Mesenchymal stem cell (in vitro differentiated cells and primary cell): Measurements from ENCODE around the gene CAPN2.

Experiments
- DNase-seq: peaks from one replicate; pipeline ENCODE4 v3.0.0-alpha.2; 2013
- H2AFZ ChIP-seq: one replicate; pipeline ENCODE4 v1.6.1; 2013; ENCODE audit warnings: low read depth, mild to moderate bottlenecking, control low read depth, inconsistent platforms, low read length, moderate library complexity
- H2AK5ac ChIP-seq: 2 replicates; pipeline ENCODE4 v1.6.1; 2013; ENCODE audit warnings: low read length, moderate library complexity, mild to moderate bottlenecking, inconsistent platforms; ENCODE audit not compliant: severe bottlenecking
- H2BK120ac ChIP-seq: one replicate; pipeline ENCODE4 v1.6.1; 2013; ENCODE audit warnings: low read depth, mild to moderate bottlenecking, inconsistent platforms, low read length, moderate library complexity
- H2BK12ac ChIP-seq, 2 experiments: one replicate each; pipeline ENCODE4 v1.6.1; 2013; ENCODE audit warnings: inconsistent platforms in 2 of 2, low read length in 2 of 2, mild to moderate bottlenecking in 2 of 2, moderate library complexity in 2 of 2, control low read depth in 1 of 2
- H2BK15ac ChIP-seq: one replicate; pipeline ENCODE4 v1.6.1; 2013; ENCODE audit warnings: mild to moderate bottlenecking, low read depth, inconsistent platforms; ENCODE audit not compliant: poor library complexity, severe bottlenecking
- H2BK5ac ChIP-seq: 2 replicates; pipeline ENCODE4 v1.6.1; 2013; ENCODE audit warnings: low read depth, mild to moderate bottlenecking, low read length, control low read depth, inconsistent platforms; ENCODE audit not compliant: poor library complexity, severe bottlenecking
- H3K14ac ChIP-seq, 2 experiments: one replicate each; pipeline ENCODE4 v1.6.1; 2013; ENCODE audit warnings: inconsistent platforms in 2 of 2, low read length in 2 of 2, control low read depth in 1 of 2, mild to moderate bottlenecking in 1 of 2, moderate library complexity in 1 of 2
- H3K18ac ChIP-seq, 2 experiments: one replicate each; pipeline ENCODE4 v1.6.1; 2013; ENCODE audit warnings: inconsistent platforms in 2 of 2, low read length in 2 of 2, control low read depth in 1 of 2, low read depth in 1 of 2, mild to moderate bottlenecking in 1 of 2
- H3K23ac ChIP-seq, 2 experiments: one replicate each; pipeline ENCODE4 v1.6.1; 2013; ENCODE audit warnings: inconsistent platforms in 2 of 2, low read length in 2 of 2, mild to moderate bottlenecking in 2 of 2, moderate library complexity in 2 of 2, control low read depth in 1 of 2
- H3K27ac ChIP-seq: 2 replicates; pipeline ENCODE4 v1.5.1; 2013; ENCODE audit warnings: mild to moderate bottlenecking, moderate library complexity, low read length, control low read depth, inconsistent platforms; ENCODE audit not compliant: poor library complexity, severe bottlenecking
- H3K27me3 ChIP-seq, 2 experiments: 2 replicates each; pipeline versions ENCODE4 v1.6.1 to v1.7.0; 2013; ENCODE audit warnings: low read length in 2 of 2, mild to moderate bottlenecking in 2 of 2, moderate library complexity in 2 of 2, control low read depth in 1 of 2, inconsistent platforms in 1 of 2; ENCODE audit not compliant: control insufficient read depth in 1 of 2, insufficient read depth in 1 of 2
- H3K36me3 ChIP-seq, 2 experiments: 2 replicates each; pipeline versions ENCODE4 v1.6.1 to v1.7.0; 2013; ENCODE audit warnings: low read length in 2 of 2, control low read depth in 1 of 2, inconsistent platforms in 1 of 2, low read depth in 1 of 2, mild to moderate bottlenecking in 1 of 2; ENCODE audit not compliant: insufficient read depth in 2 of 2, control insufficient read depth in 1 of 2
- H3K4ac ChIP-seq, 2 experiments: one replicate each; pipeline ENCODE4 v1.6.1; 2013; ENCODE audit warnings: inconsistent platforms in 2 of 2, low read length in 2 of 2, mild to moderate bottlenecking in 2 of 2, moderate library complexity in 2 of 2, control low read depth in 1 of 2, low read depth in 1 of 2
- H3K4me1 ChIP-seq: 2 replicates; pipeline ENCODE4 v1.6.1; 2013; ENCODE audit warnings: low read depth, low read length, control low read depth; ENCODE audit not compliant: control insufficient read depth, insufficient read depth
- H3K4me2 ChIP-seq: 2 replicates; pipeline ENCODE4 v1.6.1; 2013; ENCODE audit warnings: low read length, mild to moderate bottlenecking, inconsistent platforms; ENCODE audit not compliant: poor library complexity, severe bottlenecking
- H3K4me3 ChIP-seq, 2 experiments: 2 replicates each; pipeline versions ENCODE4 v1.5.1 to v1.7.0; 2013; ENCODE audit warnings: low read length in 2 of 2, mild to moderate bottlenecking in 2 of 2, control low read depth in 1 of 2, low read depth in 1 of 2; ENCODE audit not compliant: insufficient read depth in 1 of 2
- H3K79me1 ChIP-seq: replicated peaks from 2 replicates; pipeline ENCODE4 v1.6.1; 2013; ENCODE audit warnings: mild to moderate bottlenecking, control low read depth, low read length, inconsistent platforms; ENCODE audit not compliant: poor library complexity, severe bottlenecking
- H3K9ac ChIP-seq: 2 replicates; pipeline ENCODE4 v1.7.0; 2013; ENCODE audit warnings: mild to moderate bottlenecking, low read length, moderate library complexity
- H3K9me3 ChIP-seq: 2 replicates; pipeline ENCODE4 v1.7.0; 2013; ENCODE audit warnings: mild to moderate bottlenecking, low read length; ENCODE audit not compliant: control insufficient read depth
- H4K8ac ChIP-seq: one replicate; pipeline ENCODE4 v1.6.1; 2013; ENCODE audit warnings: inconsistent platforms, mild to moderate bottlenecking, low read length, moderate library complexity
- H4K91ac ChIP-seq: one replicate; pipeline ENCODE4 v1.6.1; 2013; ENCODE audit warnings: mild to moderate bottlenecking, low read length, inconsistent platforms
- WGBS: methylation state at CpG from one replicate; pipeline ENCODE4 v1.1.7; 2013; ENCODE audit warnings: mixed read lengths; 5-methylcytosine and 5-hydroxymethylcytosine counted together

CAPN2 gene

GRCh38 chr1:223702735-223703667 is 9.3 kb upstream of the CAPN2 start:
- Histone ChIP-seq H2BK5ac (peak overlapping the region; percentile 91), H4K8ac (peak overlapping the region; percentile 71), H3K9me3 (no peaks in the 10 kb centered on the region), H3K4me2 (peak overlapping the region; percentile 51), H3K27ac (peak overlapping the region; percentile 91), H3K4ac (peak overlapping the region; percentile 53 to 76), H3K23ac (peak overlapping the region in 1 of 2 experiments; percentile 84), H3K79me1 (peaks cover 2% of the 10 kb centered on the region), H2AFZ (no peak overlapping the region), H3K4me3 (peak overlapping the region in 1 of 2 experiments; percentile 47), H3K4me1 (peaks cover 37% of the 10 kb centered on the region), H3K9ac (peak overlapping the region; percentile 79), H4K91ac (peak overlapping the region; percentile 43), H2BK12ac (peak overlapping the region; percentile 18 to 87), H3K18ac (peak overlapping the region; percentile 61 to 91), H2BK15ac (no peak overlapping the region), H3K36me3 (no peaks in the 10 kb centered on the region), H3K27me3 (no peaks in the 10 kb centered on the region), H3K14ac (peak overlapping the region in 1 of 2 experiments; percentile 69), H2BK120ac (peak overlapping the region; percentile 80), H2AK5ac (peak overlapping the region; percentile 97)
- 55% methylated on average over 4 of the region's 4 CpGs for WGBS
- peak; percentile 91 for DNase-seq

DNA sequence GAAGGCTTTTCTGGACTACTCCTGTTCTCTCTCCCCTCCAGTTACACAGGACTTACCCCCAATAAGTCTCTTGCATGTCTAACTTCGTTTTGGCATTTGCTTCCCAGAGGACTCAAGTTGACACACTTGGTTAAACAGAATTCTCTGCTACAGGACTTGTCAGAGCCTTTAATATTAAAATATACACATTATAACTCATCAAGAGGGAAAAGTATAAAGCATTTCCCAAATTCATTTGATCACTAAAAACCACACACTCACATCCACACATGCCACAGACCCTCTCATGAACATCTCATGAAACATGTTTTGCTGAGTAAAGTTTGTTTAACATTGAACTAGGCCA is 8.7 kb upstream of the CAPN2 start:
- H3K18ac ChIP-seq: peak overlapping the region; percentile 61 to 91
- peak overlapping the region; percentile 43 for H4K91ac ChIP-seq
- peaks cover 2% of the 10 kb centered on the region for H3K79me1 ChIP-seq
- no peak overlapping the region for H2AFZ ChIP-seq
- peak overlapping the region in 1 of 2 experiments; percentile 76 for H3K4ac ChIP-seq
- H2BK120ac ChIP-seq: no peak overlapping the region
- no peak overlapping the region for H3K23ac ChIP-seq
- no peaks in the 10 kb centered on the region for H3K27me3 ChIP-seq
- H4K8ac ChIP-seq: no peak overlapping the region
- peak overlapping the region; percentile 97 for H2AK5ac ChIP-seq
- no peak for DNase-seq
- 74% methylated on average over 1 of the region's 1 CpG for WGBS
- peak overlapping the region; percentile 59 for H3K27ac ChIP-seq
- no peak overlapping the region for H3K4me2 ChIP-seq
- H2BK12ac ChIP-seq: peak overlapping the region; percentile 80 to 87
- H3K14ac ChIP-seq: no peak overlapping the region
- H3K9me3 ChIP-seq: no peaks in the 10 kb centered on the region
- peak overlapping the region; percentile 79 for H3K9ac ChIP-seq
- H3K4me1 ChIP-seq: peaks cover 40% of the 10 kb centered on the region
- no peak overlapping the region for H2BK15ac ChIP-seq
- H3K4me3 ChIP-seq: no peak overlapping the region
- no peaks in the 10 kb centered on the region for H3K36me3 ChIP-seq
- no peak overlapping the region for H2BK5ac ChIP-seq

- Histone ChIP-seq H4K8ac (peak overlapping the region; percentile 71), H3K9me3 (no peaks in the 10 kb centered on the region)
Observed at GRCh38 chr1:223704921-223705878, 7.1 kb upstream of the CAPN2 start.

More at GRCh38 chr1:223704921-223705878, 7.1 kb upstream of the CAPN2 start:
- peak overlapping the region; percentile 99 for H2BK15ac ChIP-seq
- 63% methylated on average over 7 of the region's 8 CpGs for WGBS
- H3K4me2 ChIP-seq: no peak overlapping the region
- peak overlapping the region; percentile 39 to 88 for H3K4ac ChIP-seq
- H3K27ac ChIP-seq: peak overlapping the region; percentile 100
- no peaks in the 10 kb centered on the region for H3K27me3 ChIP-seq
- no peak overlapping the region for H3K23ac ChIP-seq
- H3K4me1 ChIP-seq: peaks cover 36% of the 10 kb centered on the region
- H2AFZ ChIP-seq: no peak overlapping the region
- H3K18ac ChIP-seq: peak overlapping the region; percentile 71 to 74
- H3K4me3 ChIP-seq: peak overlapping the region in 1 of 2 experiments; percentile 52
- H2BK12ac ChIP-seq: peak overlapping the region; percentile 89 to 98
- no peaks in the 10 kb centered on the region for H3K36me3 ChIP-seq
- H3K9ac ChIP-seq: peak overlapping the region; percentile 83
- H2BK5ac ChIP-seq: peak overlapping the region; percentile 67
- peaks cover 4% of the 10 kb centered on the region for H3K79me1 ChIP-seq
- DNase-seq: peak; percentile 47
- peak overlapping the region; percentile 87 for H2BK120ac ChIP-seq
- H3K14ac ChIP-seq: peak overlapping the region in 1 of 2 experiments; percentile 9
- H4K91ac ChIP-seq: peak overlapping the region; percentile 88
- peak overlapping the region; percentile 100 for H2AK5ac ChIP-seq
